ENCODE results near the gene BUD13.

DNA sequence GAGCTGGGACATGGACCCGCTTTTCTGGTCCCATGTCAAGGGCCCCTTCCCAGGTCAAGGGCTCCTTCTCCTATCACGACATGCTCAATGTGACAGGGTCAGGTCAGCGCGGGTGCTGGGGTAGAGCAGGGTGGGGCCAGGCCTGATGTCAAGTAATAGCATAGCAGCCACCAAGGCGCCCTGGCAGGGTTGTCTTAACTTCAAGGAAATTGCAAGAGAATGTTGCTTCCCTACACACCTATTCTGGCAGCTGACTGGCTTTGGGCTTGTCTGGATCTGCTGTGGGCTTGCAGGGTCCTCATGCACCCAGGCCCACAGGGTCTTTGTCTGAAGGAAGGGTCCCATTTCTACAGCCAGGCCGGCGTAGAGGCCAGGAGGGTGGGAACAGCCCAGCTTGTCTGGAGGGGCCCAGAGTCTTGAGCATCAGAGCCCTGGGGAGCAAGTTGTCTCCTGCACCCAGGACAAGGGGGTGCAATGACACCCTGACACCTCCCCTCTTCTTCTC lies 71.4 kb downstream of the BUD13 start:
- TF ChIP-seq, protein P1, sequence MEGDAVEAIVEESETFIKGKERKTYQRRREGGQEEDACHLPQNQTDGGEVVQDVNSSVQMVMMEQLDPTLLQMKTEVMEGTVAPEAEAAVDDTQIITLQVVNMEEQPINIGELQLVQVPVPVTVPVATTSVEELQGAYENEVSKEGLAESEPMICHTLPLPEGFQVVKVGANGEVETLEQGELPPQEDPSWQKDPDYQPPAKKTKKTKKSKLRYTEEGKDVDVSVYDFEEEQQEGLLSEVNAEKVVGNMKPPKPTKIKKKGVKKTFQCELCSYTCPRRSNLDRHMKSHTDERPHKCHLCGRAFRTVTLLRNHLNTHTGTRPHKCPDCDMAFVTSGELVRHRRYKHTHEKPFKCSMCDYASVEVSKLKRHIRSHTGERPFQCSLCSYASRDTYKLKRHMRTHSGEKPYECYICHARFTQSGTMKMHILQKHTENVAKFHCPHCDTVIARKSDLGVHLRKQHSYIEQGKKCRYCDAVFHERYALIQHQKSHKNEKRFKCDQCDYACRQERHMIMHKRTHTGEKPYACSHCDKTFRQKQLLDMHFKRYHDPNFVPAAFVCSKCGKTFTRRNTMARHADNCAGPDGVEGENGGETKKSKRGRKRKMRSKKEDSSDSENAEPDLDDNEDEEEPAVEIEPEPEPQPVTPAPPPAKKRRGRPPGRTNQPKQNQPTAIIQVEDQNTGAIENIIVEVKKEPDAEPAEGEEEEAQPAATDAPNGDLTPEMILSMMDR (IDR thresholded peaks at IDR 0.05) = no peak
- TF ChIP-seq POLR2A (IDR thresholded peaks at IDR 0.05) = no peak

All from vagina (tissue), 2 donors.